AG04450 (cell line): ENCODE results near the gene SLC12A8. TPM values are rescaled to one million over a fixed set of nuclear protein-coding genes. Genes with fewer than 3 reads are reported as not detected.

Experiments used
- CTCF ChIA-PET: fragments of 300-600, 350-600 bp; formaldehyde crosslinking; extraction: SDS; loops from one replicate; lab custom pipeline; 2022; ENCODE audit warnings: antibody characterized with exemption, inconsistent platforms; lab: Charles Lee
- POLR2A ChIA-PET: fragments of 350-600 bp; formaldehyde crosslinking; extraction: SDS; loops from one replicate; lab custom pipeline; 2021; ENCODE audit warnings: antibody characterized with exemption, inconsistent platforms; lab: Yijun Ruan, JAX
- DNase-seq: peaks from one replicate; pipeline ENCODE4 v3.0.0-alpha.2; 2011; ENCODE audit warnings: low read depth, low spot score
- H3K27ac ChIP-seq: one replicate; pipeline ENCODE4 v1.5.1; 2012; ENCODE audit warnings: low read depth, low read length, control low read depth
- H3K27me3 ChIP-seq: one replicate; pipeline ENCODE4 v1.6.0; 2012; ENCODE audit warnings: low read length; ENCODE audit not compliant: control insufficient read depth, insufficient read depth
- H3K4me3 ChIP-seq: 2 replicates; pipeline ENCODE4 v1.5.1; 2011; ENCODE audit warnings: mild to moderate bottlenecking, low read depth, low read length, control low read depth
- H3K9me3 ChIP-seq: 2 replicates; pipeline ENCODE4 v1.5.1; 2012; ENCODE audit warnings: low read length; ENCODE audit not compliant: control insufficient read depth, insufficient read depth
- polyA plus RNA-seq: library from polyadenylated mRNA; depleted of rRNA; stranded (reverse); fragments of >200 nt; gene quantifications from 2 replicates; pipeline ENCODE4 v1.2.3, GENCODE V29; 2011
- TF ChIP-seq, protein P1 (sequence below): IDR thresholded peaks from 2 replicates; pipeline ENCODE4 v1.5.1; 2011; ENCODE audit warnings: low read depth, low read length, control low read depth, inconsistent platforms

The SLC12A8 gene
- polyA plus RNA-seq, 1 experiment = 15.3 TPM

DNA sequence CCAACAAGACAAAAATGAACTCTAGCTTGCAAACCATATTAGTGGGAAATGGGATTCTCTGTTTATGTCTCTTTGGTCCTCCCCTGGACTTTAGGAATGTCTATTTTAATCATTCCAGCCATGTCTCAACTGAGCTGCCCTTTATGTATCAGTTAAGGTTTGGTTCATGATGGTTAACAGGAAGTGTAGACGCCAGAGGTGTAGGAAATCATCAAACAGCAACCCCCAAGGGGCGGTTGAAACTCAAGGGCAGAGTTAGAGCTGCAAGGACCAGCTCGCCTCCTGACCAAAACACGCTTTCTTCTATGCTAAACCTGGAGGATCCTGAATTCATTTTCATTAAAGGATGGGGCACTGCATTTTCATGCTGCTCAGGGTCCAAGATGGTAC lies 103.0 kb downstream of the SLC12A8 start:
- no peak for DNase-seq
- Histone ChIP-seq H3K4me3 (peak overlapping the region; percentile 10; the same call in 1 of the 2 replicates), H3K27me3 (no peaks in the 10 kb centered on the region), H3K27ac (no peak overlapping the region), H3K9me3 (no peaks in the 10 kb centered on the region)
- ChIA-PET CTCF (no interaction called here), POLR2A (interaction anchor here (1.0 to 2.8 kb wide), 6 partner anchors 16 to 56 kb away, joined by 3 to 15 read pairs (median 10); no protein-coding TSS in a partner anchor)
- TF ChIP-seq, protein P1, sequence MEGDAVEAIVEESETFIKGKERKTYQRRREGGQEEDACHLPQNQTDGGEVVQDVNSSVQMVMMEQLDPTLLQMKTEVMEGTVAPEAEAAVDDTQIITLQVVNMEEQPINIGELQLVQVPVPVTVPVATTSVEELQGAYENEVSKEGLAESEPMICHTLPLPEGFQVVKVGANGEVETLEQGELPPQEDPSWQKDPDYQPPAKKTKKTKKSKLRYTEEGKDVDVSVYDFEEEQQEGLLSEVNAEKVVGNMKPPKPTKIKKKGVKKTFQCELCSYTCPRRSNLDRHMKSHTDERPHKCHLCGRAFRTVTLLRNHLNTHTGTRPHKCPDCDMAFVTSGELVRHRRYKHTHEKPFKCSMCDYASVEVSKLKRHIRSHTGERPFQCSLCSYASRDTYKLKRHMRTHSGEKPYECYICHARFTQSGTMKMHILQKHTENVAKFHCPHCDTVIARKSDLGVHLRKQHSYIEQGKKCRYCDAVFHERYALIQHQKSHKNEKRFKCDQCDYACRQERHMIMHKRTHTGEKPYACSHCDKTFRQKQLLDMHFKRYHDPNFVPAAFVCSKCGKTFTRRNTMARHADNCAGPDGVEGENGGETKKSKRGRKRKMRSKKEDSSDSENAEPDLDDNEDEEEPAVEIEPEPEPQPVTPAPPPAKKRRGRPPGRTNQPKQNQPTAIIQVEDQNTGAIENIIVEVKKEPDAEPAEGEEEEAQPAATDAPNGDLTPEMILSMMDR = no peak

DNA sequence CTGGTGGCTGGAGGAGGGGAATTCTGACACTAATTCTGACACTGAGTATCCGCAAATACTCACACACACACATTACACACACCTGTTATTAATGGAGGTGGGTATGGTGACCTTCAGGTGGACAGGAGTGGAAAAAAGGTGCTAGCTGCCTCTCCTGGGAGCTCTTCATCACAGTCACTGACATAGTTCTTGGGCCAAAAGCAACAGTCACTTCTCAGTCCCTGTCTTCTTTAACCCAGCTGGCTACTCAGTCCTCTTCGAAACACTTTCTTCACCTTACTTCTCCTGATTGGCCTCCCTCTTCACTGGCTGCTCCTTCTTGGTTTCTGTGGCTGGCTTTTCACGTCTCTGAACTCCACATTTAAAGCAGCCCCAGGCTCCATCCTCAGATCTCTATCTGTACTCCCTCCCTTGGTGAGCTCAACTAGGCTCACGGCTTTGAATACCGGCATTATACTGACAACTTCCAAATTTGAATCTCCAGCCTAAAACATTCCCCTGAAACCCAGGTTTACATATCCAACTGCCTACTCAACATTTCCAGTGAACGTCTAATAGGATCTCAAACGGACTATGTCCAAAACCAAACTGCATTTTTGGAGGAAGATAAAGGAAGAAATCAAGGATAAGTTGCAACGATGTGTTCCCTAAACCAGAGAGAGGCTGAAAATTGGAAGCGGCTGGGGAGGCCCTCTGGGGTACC lies 103.6 kb downstream of the SLC12A8 start:
- Histone ChIP-seq H3K27me3 (no peaks in the 10 kb centered on the region), H3K4me3 (peak overlapping the region; percentile 3), H3K27ac (peak overlapping the region; percentile 84), H3K9me3 (no peaks in the 10 kb centered on the region)
- DNase-seq = no peak
- TF ChIP-seq, protein P1 = no peak
- ChIA-PET POLR2A (interaction anchor here (1.0 to 2.8 kb wide), 8 partner anchors 17 to 61 kb away, joined by 3 to 16 read pairs (median 6); no protein-coding TSS in a partner anchor), CTCF (interaction anchor here (0.7 to 1.0 kb wide), 2 partner anchors 56 to 328 kb away, joined by 3 read pairs; no protein-coding TSS in a partner anchor)

- H3K27ac ChIP-seq = peak overlapping the region; percentile 92
- no peaks in the 10 kb centered on the region for H3K9me3 ChIP-seq
- POLR2A ChIA-PET = interaction anchor here (0.6 to 2.8 kb wide), 8 partner anchors 13 to 60 kb away, joined by 3 to 16 read pairs (median 5); no protein-coding TSS in a partner anchor
- DNase-seq = peak; percentile 77
- TF ChIP-seq, protein P1 = no peak
- no peaks in the 10 kb centered on the region for H3K27me3 ChIP-seq
- CTCF ChIA-PET = interaction anchor here (0.7 to 1.0 kb wide), 2 partner anchors 55 to 329 kb away, joined by 3 read pairs; no protein-coding TSS in a partner anchor
- no peak overlapping the region for H3K4me3 ChIP-seq
These were observed 104.5 kb downstream of the SLC12A8 start for GRCh38 chr3:125107861-125108567.

- TF ChIP-seq, protein P1 = no peak
- Histone ChIP-seq H3K27me3 (no peaks in the 10 kb centered on the region), H3K9me3 (no peaks in the 10 kb centered on the region), H3K27ac (peak overlapping the region; percentile 92), H3K4me3 (no peak overlapping the region)
- POLR2A ChIA-PET = interaction anchor here (1.1 to 2.8 kb wide), 4 partner anchors 13 to 55 kb away, joined by 3 to 16 read pairs (median 6); no protein-coding TSS in a partner anchor
- no peak for DNase-seq
- CTCF ChIA-PET = interaction anchor here (1.1 kb wide), 1 partner anchor 26 kb away, joined by 3 read pairs; no protein-coding TSS in a partner anchor
These were observed 105.2 kb downstream of the SLC12A8 start for GRCh38 chr3:125107363-125107762.
